DMS 273 (cell line): ENCODE data around the gene MATN1.
"Not testable (repeated sequence)": the region's sequence is repeated elsewhere in the genome, so short reads cannot be mapped to it uniquely, and the experiment has no call there.

Experiments
- DNase-seq: peaks from one replicate; lab custom pipeline; 2025; ENCODE audit not compliant: unreplicated experiment; lab: John Stamatoyannopoulos, UW

The MATN1 gene

GRCh38 chr1:30723331-30723755, at the start of gene MATN1:
TSS of gene MATN1 (minus strand) at chr1:30723585. CDS start at chr1:30723551, 34 bp downstream.
- DNase-seq, result no peak

GRCh38 chr1:30771005-30771404, 47.6 kb upstream of the MATN1 start:
- DNase-seq, result no peak

GRCh38 chr1:30770150-30770549, 46.8 kb upstream of the MATN1 start:
- no peak for DNase-seq

- DNase-seq, result no peak
Observed at GRCh38 chr1:30768830-30769718, 45.7 kb upstream of the MATN1 start.

GRCh38 chr1:30768159-30768829, 44.9 kb upstream of the MATN1 start:
- no peak for DNase-seq

- DNase-seq, result not testable (repeated sequence)
Observed at GRCh38 chr1:30766948-30767347, 43.6 kb upstream of the MATN1 start.

GRCh38 chr1:30765556-30766434, 42.4 kb upstream of the MATN1 start:
- DNase-seq, result no peak

GRCh38 chr1:30764939-30765555, 41.7 kb upstream of the MATN1 start:
- DNase-seq, result no peak

GRCh38 chr1:30764396-30764795, 41.0 kb upstream of the MATN1 start:
- DNase-seq, result no peak

GRCh38 chr1:30763651-30764248, 40.4 kb upstream of the MATN1 start:
- DNase-seq, result no peak

GRCh38 chr1:30762930-30763650, 39.7 kb upstream of the MATN1 start:
- DNase-seq, result no peak

GRCh38 chr1:30762152-30762929, 39.0 kb upstream of the MATN1 start:
- no peak for DNase-seq

GRCh38 chr1:30761381-30762151, 38.2 kb upstream of the MATN1 start:
- DNase-seq, result no peak

- no peak for DNase-seq
Observed at GRCh38 chr1:30760596-30761324, 37.4 kb upstream of the MATN1 start.

- DNase-seq, result no peak
Observed at GRCh38 chr1:30759718-30760281, 36.4 kb upstream of the MATN1 start.

GRCh38 chr1:30758785-30759380, 35.5 kb upstream of the MATN1 start:
- DNase-seq, result peak; percentile 53
